GM21390 (cell line): ENCODE results near the gene VTN.

Experiments
- ATAC-seq: cut with Tn5 transposase; IDR thresholded peaks from one replicate; pipeline ENCODE4 v1.9.1; 2021; ENCODE audit not compliant: unreplicated experiment

The VTN gene

DNA sequence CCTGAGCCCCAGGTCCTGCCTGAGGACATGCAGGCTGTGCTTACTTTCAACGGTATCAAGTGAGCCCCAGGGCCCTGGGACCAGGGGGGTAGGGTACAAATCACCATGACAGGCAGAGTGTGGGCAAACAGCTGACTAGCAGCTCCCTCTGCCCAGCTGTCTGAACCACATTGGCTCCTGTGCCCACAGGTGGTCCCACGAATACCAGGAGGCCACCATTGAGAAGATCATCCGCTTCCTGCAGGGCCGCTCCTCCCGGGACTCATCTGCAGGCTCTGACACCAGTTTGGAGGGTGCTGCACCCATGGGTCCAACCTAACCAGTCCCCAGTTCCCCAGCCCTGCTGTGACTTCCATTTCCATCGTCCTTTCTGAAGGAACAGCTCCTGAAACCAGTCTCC, 25.9 kb upstream of the VTN start:
- no peak for ATAC-seq

DNA sequence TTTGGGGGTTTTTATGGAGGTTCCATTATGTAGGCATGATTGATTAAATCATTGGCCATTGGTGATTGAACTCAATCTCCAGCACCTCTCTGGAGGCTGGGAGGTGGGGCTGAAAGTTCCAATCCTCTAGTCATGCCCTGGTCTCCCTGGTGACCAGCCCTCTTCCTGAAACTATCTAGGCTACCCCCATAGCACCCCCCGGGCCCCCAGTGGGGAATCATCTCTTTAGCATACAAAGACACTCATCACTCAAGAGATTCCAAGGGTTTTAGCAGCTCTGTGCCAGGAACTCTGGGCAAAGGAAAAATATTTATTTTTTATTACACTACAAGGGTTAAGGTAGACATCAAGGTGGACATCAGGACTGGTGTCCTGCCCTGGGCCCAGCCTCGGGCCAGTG, 25.3 kb upstream of the VTN start:
- no peak for ATAC-seq

DNA sequence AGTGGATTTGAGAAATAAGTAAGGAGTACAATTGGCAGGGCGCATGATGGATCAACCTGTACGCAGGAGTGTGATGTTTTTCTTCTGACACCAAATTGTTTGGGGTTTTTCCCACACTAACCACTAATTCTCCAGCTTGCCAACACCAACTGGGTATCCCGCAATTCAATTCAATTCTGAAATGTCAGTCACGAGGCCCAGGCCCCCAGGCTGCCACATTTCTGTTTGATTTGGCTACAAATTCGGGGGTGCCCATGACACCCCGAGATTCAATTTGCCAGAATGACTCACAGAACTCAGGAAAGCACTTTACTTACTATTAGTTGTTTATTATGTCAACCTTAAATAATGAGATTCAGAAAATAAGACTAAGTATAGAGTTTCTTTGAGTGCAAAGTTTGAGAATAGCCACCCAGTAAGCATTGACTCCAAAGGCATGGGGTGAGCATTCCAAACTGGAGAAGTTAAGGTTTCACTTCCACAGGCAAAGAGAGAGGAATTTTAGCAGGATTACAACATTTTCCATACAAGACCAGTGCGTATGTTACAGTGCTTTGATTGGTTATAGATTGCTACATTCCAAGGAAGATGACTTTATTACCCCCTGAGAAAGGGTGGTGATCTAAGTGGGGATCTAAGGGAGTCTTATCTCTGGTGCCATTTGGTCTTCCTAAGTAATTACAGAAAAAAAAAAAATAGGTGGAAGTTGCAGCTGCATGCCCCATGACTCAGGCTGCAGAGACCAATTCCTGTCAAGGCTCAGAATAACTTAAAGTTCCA, 24.4 kb upstream of the VTN start:
- ATAC-seq: no peak

DNA sequence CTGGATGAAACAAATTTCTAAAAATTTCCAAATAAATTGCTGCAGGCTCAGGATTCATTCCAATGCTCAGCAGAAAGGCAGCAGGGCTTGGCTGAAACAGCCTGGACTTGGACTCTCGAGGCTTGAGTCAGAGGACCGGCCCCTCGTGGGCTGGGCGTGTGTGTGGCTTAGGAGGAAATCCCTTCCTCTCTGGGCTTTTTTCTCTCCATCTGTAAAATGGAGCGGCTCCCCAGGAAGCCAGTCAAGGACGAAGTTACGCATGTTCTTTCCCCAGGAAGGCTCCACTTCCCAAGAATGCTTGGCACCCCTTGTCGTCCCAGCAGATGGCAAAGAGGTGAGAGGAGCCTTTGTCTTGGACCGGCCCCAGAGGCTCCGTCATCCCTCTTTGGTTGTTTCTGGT, 22.4 kb upstream of the VTN start:
- no peak for ATAC-seq

DNA sequence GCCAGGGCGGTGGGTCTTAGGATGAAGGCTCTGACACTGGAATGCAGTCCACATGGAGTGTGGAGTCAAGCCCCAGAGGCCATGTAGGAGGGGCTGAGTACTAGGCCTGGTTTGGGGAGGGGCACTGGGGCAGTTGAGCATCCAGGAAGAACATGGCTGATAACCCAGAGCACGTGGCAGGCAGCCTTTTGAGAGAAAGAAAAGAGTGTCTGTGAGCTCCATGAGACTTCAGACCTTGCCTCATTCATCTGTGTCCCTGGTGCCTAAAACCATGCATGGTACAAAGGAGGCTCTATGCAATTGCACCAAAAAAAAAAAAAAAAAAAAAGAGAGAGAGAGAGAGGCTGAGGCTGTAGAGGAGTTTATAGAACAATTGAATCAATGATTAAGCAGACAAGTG, 21.3 kb upstream of the VTN start:
- ATAC-seq: no peak

DNA sequence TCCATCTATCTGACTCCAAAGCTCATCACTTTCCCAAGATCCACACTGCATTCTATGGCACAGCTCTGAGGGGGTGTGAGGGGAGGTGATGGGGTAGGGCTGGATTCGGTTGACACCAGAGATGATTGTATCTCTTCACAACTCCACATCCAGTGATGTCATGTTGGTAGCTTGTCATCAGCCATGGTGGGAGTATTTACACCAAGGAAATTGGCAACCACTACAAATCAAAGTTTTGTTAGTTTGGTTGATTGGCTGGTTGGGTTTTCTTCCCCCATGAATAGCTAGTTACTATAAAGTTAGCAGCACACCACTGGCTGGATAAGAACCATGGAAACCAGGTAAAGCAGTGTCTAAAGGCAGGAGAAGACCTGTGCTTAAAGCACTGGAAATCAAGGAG, 20.9 kb upstream of the VTN start:
- ATAC-seq: no peak

GRCh38 chr17:28390563-28390962, 20.5 kb upstream of the VTN start:
- ATAC-seq: no peak

GRCh38 chr17:28390141-28390540, 20.0 kb upstream of the VTN start:
- ATAC-seq: no peak

DNA sequence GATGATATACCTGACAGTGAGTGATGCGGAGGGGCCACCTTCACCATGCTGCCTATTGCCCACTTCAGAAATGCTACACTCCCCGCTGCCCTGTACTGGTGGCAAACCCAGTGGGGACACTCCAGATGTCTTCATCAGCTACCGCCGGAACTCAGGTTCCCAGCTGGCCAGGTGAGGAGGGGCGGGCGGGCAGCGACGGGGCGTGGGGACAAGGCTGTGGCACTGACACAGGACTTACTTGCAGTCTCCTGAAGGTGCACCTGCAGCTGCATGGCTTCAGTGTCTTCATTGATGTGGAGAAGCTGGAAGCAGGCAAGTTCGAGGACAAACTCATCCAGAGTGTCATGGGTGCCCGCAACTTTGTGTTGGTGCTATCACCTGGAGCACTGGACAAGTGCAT, 18.0 kb upstream of the VTN start:
- ATAC-seq: no peak

GRCh38 chr17:28386391-28386790, 16.3 kb upstream of the VTN start:
- no peak for ATAC-seq

DNA sequence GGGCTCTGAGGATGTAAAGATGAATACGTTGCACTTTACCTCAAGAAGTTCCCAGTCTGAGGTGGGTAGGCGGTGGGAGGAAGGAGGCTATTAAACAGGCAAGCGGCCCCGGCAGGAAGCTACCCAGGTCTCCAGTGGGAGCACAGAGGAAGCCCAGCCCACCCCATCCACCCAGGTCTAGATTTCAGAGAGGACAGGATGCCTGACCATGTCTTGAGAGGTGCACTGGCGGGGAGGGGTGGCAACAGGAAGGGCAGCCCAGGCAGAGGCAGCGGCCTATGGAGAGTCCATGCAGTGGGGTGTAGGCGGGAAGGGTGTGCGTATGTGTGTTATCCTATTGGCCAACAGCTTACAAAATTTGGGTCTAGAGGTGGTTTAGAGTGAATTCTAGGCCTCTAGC, 15.3 kb upstream of the VTN start:
- ATAC-seq: no peak

GRCh38 chr17:28385037-28385400, 14.9 kb upstream of the VTN start:
- no peak for ATAC-seq

GRCh38 chr17:28384281-28385036, 14.4 kb upstream of the VTN start:
- peak; percentile 60 for ATAC-seq

GRCh38 chr17:28381141-28381825, 11.2 kb upstream of the VTN start:
- ATAC-seq: no peak

DNA sequence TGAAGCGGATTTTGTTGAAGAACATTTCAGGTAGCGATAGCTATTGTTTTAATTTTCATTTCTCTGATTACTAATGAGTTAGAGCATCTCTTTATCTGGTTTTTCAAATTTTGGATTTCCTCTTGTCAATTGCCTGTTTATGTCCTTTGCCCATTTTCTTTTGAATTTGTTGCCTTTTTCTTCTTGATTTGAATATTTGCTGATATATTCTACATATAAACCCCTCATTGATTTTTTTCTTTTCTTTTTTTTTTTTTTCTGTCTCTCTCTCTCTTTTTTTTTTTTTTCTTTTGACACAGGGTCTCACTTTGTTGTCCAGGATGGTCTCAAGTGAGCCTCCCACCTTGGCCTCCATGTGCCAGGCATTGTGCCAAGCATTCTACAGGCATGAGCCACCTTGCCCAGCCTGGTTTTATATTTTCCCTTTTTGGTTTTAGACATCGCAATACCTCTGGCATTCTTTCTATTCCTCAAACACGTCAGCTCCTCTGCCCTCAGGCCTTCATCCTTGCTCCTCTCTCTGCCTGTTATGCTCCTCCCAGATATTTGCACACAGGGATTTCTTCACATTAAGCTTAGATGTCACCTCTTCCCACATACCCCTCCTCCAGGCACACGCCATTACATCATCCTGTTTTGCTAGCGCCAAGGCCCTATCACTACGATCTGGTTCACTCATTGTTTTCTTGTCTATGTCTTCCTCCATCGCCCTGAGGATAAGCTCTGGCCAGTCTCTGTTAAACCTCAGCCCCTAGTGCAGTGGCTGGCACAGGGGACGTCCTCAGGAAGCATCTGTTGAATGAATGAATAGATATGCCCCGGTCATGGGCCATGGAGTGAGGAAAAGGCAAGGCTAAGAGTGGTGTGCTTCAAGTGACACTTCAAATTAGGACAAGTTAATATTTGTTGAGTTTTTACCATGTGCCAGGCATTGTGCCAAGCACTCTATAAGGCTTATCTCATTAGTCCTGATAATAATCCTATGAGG, 10.0 kb upstream of the VTN start:
- ATAC-seq: no peak

DNA sequence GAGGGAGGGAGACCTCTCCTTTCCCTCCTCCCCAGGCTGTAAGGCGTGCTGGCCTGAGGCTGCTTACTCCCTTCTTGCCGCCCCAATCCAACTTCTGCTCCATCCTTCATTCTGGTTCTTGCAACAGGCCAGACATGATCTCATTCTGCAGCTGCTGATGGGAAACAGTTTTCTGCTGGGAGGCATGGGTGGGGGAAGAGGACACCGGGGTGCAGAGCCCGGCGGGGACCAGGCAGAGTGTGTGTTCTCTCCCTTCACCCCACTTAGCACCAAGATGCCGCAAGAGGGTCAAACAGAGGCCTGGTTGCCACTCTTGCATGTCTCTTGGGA, 2.8 kb upstream of the VTN start:
- no peak for ATAC-seq

- ATAC-seq: peak; percentile 12
These were observed 2.3 kb upstream of the VTN start for GRCh38 chr17:28372203-28372944.

DNA sequence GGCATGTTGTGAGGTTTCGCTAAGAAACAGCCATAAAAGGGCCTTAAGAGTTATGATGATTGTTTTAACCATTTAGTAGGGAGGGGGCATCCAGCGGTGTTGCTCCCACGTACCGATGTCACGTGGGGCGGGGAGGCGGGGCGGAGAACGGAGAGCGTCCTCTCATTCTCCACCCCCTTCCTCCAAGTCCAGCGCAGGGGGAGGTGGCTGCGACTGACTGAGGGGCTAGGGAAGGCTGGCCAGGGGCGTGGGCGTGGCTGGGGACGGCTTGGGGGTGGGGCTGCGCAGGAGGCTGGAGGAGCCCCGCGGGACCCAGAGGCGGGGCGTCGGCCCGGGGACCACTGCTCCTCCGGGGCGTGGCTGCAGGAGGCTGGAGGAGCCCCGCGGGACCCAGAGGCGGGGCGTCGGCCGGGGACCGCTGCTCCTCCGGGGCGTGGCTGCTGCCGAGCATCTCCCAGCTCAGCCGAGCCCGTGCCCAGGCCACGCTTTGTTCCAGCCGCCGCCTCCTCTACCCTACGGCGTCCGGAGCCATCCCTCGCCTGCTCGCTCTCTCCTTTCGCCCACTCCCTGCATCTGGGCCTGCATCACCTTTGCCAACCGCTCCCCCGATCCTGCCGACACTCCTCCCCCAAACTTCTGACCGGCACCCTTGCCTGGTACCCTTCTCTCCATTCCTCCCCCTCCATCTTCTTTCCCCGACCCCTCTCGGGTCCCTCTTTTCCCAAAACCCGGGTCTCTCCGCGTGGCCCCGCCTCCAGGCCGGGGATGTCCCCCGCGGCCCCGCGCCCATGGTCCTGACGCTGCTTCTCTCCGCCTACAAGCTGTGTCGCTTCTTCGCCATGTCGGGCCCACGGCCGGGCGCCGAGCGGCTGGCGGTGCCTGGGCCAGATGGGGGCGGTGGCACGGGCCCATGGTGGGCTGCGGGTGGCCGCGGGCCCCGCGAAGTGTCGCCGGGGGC, 1.4 kb upstream of the VTN start, which contains the start of gene SARM1:
Gene SARM1, plus strand, starts transcription at position 450 of the 958 bp plus-strand sequence. Its CDS starts 339 bp downstream, at position 789.
- peak; percentile 83 for ATAC-seq

GRCh38 chr17:28370744-28371103, 617 bp upstream of the VTN start:
- ATAC-seq: no peak
